ENCODE data around the gene CUEDC2.

The CUEDC2 gene

DNA sequence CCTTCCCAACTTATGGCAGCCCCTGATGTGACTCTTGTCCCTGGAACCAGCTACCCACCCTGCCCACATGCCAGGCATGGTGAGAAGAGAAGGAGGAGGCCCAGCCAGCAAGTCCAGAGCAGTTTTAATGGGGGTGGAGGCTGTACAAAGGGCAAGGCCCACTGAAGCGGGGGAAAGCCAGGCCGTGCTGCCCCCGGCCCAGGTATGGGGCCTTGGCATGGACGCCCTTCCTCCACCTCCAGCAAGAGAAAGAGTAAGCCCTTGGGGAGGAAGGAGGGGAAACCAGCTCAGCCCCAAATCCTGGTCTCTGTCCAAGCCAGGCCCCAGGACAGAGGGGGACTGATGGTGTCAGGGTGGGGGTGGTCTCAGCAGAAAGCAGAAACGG lies 29.9 kb downstream of the CUEDC2 start:
- Histone ChIP-seq H3K27me3 (ENCODE audit: insufficient read depth, low read length) (peaks cover under 1% of the 10 kb centered on the region), H2BK12ac (ENCODE audit: low read length) (peak overlapping the region; percentile 93), H4K8ac (ENCODE audit: low read depth, low read length) (peak overlapping the region; percentile 37), H2BK5ac (ENCODE audit: low read depth, low read length, poor library complexity) (peak overlapping the region; percentile 44), H3K4me1 (ENCODE audit: control insufficient read depth in 1 of 2, insufficient read depth in 2 of 2, low read length in 2 of 2) (peaks cover 22 to 23% of the 10 kb centered on the region in 2 experiments), H3K9me3 (ENCODE audit: insufficient read depth, low read depth, low read length) (peaks cover 3% of the 10 kb centered on the region), H3K27ac (ENCODE audit: low read depth, low read length) (peak overlapping the region; percentile 62), H2AK5ac (ENCODE audit: low read length) (peak overlapping the region; percentile 92), H2BK120ac (ENCODE audit: insufficient read depth, low read length, poor library complexity) (peak overlapping the region; percentile 88), H3K79me2 (ENCODE audit: control insufficient read depth, insufficient read depth, low read length, poor library complexity) (peaks cover 3% of the 10 kb centered on the region), H3K4ac (ENCODE audit: low read depth, low read length) (peak overlapping the region; percentile 18), H3K4me2 (ENCODE audit: low read length) (no peak overlapping the region), H3K9ac (ENCODE audit: low read length) (no peak overlapping the region), H3K23ac (ENCODE audit: low read length) (no peak overlapping the region), H3K18ac (ENCODE audit: low read length) (peak overlapping the region; percentile 51), H4K91ac (ENCODE audit: low read depth, low read length) (peak overlapping the region; percentile 89), H4K12ac (ENCODE audit: low read depth, low read length) (no peak overlapping the region), H3K79me1 (ENCODE audit: low read length) (peaks cover 17% of the 10 kb centered on the region), H3K14ac (ENCODE audit: low read length) (peak overlapping the region; percentile 88), H3K36me3 (ENCODE audit: control insufficient read depth in 1 of 2, insufficient read depth in 2 of 2, low read length in 2 of 2) (peaks cover 22 to 27% of the 10 kb centered on the region in 2 experiments), H2AFZ (ENCODE audit: insufficient read depth, low read length, poor library complexity) (no peak overlapping the region), H3K4me3 (ENCODE audit: low read depth, low read length) (no peak overlapping the region)
- DNase-seq = no peak
- no CpG with 5 or more reads among the region's 5 CpGs for WGBS (ENCODE audit: extremely low coverage, insufficient coverage, insufficient read length)

- Histone ChIP-seq H3K27ac (ENCODE audit: low read depth, low read length) (peak overlapping the region; percentile 62), H3K36me3 (ENCODE audit: control insufficient read depth in 1 of 2, insufficient read depth in 2 of 2, low read length in 2 of 2) (peaks cover 24 to 29% of the 10 kb centered on the region in 2 experiments), H4K91ac (ENCODE audit: low read depth, low read length) (peak overlapping the region; percentile 89), H3K27me3 (ENCODE audit: insufficient read depth, low read length) (no peaks in the 10 kb centered on the region), H3K4me2 (ENCODE audit: low read length) (peak overlapping the region; percentile 46), H3K4ac (ENCODE audit: low read depth, low read length) (peak overlapping the region; percentile 38), H3K18ac (ENCODE audit: low read length) (peak overlapping the region; percentile 51), H3K4me1 (ENCODE audit: control insufficient read depth in 1 of 2, insufficient read depth in 2 of 2, low read length in 2 of 2) (peaks cover 22 to 23% of the 10 kb centered on the region in 2 experiments), H2BK12ac (ENCODE audit: low read length) (peak overlapping the region; percentile 93), H3K79me1 (ENCODE audit: low read length) (peaks cover 17% of the 10 kb centered on the region), H2BK5ac (ENCODE audit: low read depth, low read length, poor library complexity) (peak overlapping the region; percentile 44), H3K9ac (ENCODE audit: low read length) (no peak overlapping the region), H3K79me2 (ENCODE audit: control insufficient read depth, insufficient read depth, low read length, poor library complexity) (peaks cover 3% of the 10 kb centered on the region), H3K9me3 (ENCODE audit: insufficient read depth, low read depth, low read length) (peaks cover 3% of the 10 kb centered on the region), H2BK120ac (ENCODE audit: insufficient read depth, low read length, poor library complexity) (peak overlapping the region; percentile 88), H4K12ac (ENCODE audit: low read depth, low read length) (no peak overlapping the region), H4K8ac (ENCODE audit: low read depth, low read length) (peak overlapping the region; percentile 23), H2AK5ac (ENCODE audit: low read length) (peak overlapping the region; percentile 40), H2AFZ (ENCODE audit: insufficient read depth, low read length, poor library complexity) (no peak overlapping the region), H3K23ac (ENCODE audit: low read length) (no peak overlapping the region), H3K4me3 (ENCODE audit: low read depth, low read length) (no peak overlapping the region), H3K14ac (ENCODE audit: low read length) (peak overlapping the region; percentile 88)
- DNase-seq = peak; percentile 91 to 96
- whole genome bisulfite sequencing (ENCODE audit: extremely low coverage, insufficient coverage, insufficient read length) = no CpG with 5 or more reads among the region's 18 CpGs
These were observed 30.5 kb downstream of the CUEDC2 start for GRCh38 chr10:102401735-102402511.

GRCh38 chr10:102401342-102401654 lies 31.1 kb downstream of the CUEDC2 start:
- WGBS (ENCODE audit: extremely low coverage, insufficient coverage, insufficient read length) = no CpG with 5 or more reads among the region's 8 CpGs
- H4K91ac ChIP-seq (ENCODE audit: low read depth, low read length) = peak overlapping the region; percentile 53
- H2BK120ac ChIP-seq (ENCODE audit: insufficient read depth, low read length, poor library complexity) = peak overlapping the region; percentile 78
- peak overlapping the region; percentile 22 for H3K18ac ChIP-seq (ENCODE audit: low read length)
- H3K79me1 ChIP-seq (ENCODE audit: low read length) = peaks cover 17% of the 10 kb centered on the region
- H3K27ac ChIP-seq (ENCODE audit: low read depth, low read length) = peak overlapping the region; percentile 62
- H3K4me2 ChIP-seq (ENCODE audit: low read length) = peak overlapping the region; percentile 46
- H3K36me3 ChIP-seq (ENCODE audit: control insufficient read depth in 1 of 2, insufficient read depth in 2 of 2, low read length in 2 of 2) = peaks cover 29 to 30% of the 10 kb centered on the region in 2 experiments
- peaks cover 28% of the 10 kb centered on the region in 2 experiments for H3K4me1 ChIP-seq (ENCODE audit: control insufficient read depth in 1 of 2, insufficient read depth in 2 of 2, low read length in 2 of 2)
- H3K9ac ChIP-seq (ENCODE audit: low read length) = no peak overlapping the region
- H3K14ac ChIP-seq (ENCODE audit: low read length) = peak overlapping the region; percentile 10
- no peak overlapping the region for H4K8ac ChIP-seq (ENCODE audit: low read depth, low read length)
- H3K9me3 ChIP-seq (ENCODE audit: insufficient read depth, low read depth, low read length) = peaks cover 3% of the 10 kb centered on the region
- H3K79me2 ChIP-seq (ENCODE audit: control insufficient read depth, insufficient read depth, low read length, poor library complexity) = peaks cover 3% of the 10 kb centered on the region
- peak overlapping the region; percentile 40 for H2AK5ac ChIP-seq (ENCODE audit: low read length)
- no peak overlapping the region for H4K12ac ChIP-seq (ENCODE audit: low read depth, low read length)
- DNase-seq = peak in 1 of 2 donors; percentile 33
- peak overlapping the region; percentile 93 for H2BK12ac ChIP-seq (ENCODE audit: low read length)
- H2AFZ ChIP-seq (ENCODE audit: insufficient read depth, low read length, poor library complexity) = no peak overlapping the region
- H3K4ac ChIP-seq (ENCODE audit: low read depth, low read length) = peak overlapping the region; percentile 38
- no peaks in the 10 kb centered on the region for H3K27me3 ChIP-seq (ENCODE audit: insufficient read depth, low read length)
- no peak overlapping the region for H3K4me3 ChIP-seq (ENCODE audit: low read depth, low read length)
- peak overlapping the region; percentile 23 for H2BK5ac ChIP-seq (ENCODE audit: low read depth, low read length, poor library complexity)
- H3K23ac ChIP-seq (ENCODE audit: low read length) = no peak overlapping the region

DNA sequence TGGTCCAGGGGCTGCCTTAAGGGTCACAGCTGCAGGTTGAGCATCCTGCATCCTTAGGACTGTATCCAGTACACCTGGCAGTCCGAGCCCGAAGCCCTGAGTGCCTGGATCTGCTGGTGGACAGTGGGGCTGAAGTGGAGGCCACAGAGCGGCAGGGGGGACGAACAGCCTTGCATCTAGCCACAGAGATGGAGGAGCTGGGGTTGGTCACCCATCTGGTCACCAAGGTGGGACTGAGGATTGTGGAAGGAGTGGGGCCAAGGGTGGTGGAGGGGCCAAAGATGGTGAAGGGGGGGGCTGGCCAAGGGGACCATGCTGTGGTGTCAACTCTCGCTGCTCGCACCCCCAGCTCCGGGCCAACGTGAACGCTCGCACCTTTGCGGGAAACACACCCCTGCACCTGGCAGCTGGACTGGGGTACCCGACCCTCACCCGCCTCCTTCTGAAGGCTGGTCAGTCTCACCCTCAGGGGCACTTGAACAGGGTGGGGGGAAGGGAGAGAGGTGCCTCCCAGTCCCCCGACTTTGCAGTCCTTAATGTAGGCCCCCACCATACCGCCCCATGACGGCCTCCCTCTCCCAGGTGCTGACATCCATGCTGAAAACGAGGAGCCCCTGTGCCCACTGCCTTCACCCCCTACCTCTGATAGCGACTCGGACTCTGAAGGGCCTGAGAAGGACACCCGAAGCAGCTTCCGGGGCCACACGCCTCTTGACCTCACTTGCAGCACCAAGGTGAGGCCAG lies 31.6 kb downstream of the CUEDC2 start:
- peaks cover 33 to 34% of the 10 kb centered on the region in 2 experiments for H3K4me1 ChIP-seq (ENCODE audit: control insufficient read depth in 1 of 2, insufficient read depth in 2 of 2, low read length in 2 of 2)
- no peak overlapping the region for H3K4ac ChIP-seq (ENCODE audit: low read depth, low read length)
- H3K23ac ChIP-seq (ENCODE audit: low read length) = no peak overlapping the region
- H2AK5ac ChIP-seq (ENCODE audit: low read length) = peak overlapping the region; percentile 40
- no peak overlapping the region for H3K27ac ChIP-seq (ENCODE audit: low read depth, low read length)
- H3K9ac ChIP-seq (ENCODE audit: low read length) = no peak overlapping the region
- H3K79me2 ChIP-seq (ENCODE audit: control insufficient read depth, insufficient read depth, low read length, poor library complexity) = peaks cover 5% of the 10 kb centered on the region
- no peak overlapping the region for H4K12ac ChIP-seq (ENCODE audit: low read depth, low read length)
- no CpG with 5 or more reads among the region's 22 CpGs for WGBS (ENCODE audit: extremely low coverage, insufficient coverage, insufficient read length)
- H2BK5ac ChIP-seq (ENCODE audit: low read depth, low read length, poor library complexity) = no peak overlapping the region
- no peak for DNase-seq
- peaks cover 3% of the 10 kb centered on the region for H3K9me3 ChIP-seq (ENCODE audit: insufficient read depth, low read depth, low read length)
- peak overlapping the region; percentile 10 for H3K14ac ChIP-seq (ENCODE audit: low read length)
- H3K4me2 ChIP-seq (ENCODE audit: low read length) = no peak overlapping the region
- no peak overlapping the region for H4K8ac ChIP-seq (ENCODE audit: low read depth, low read length)
- no peak overlapping the region for H3K4me3 ChIP-seq (ENCODE audit: low read depth, low read length)
- H3K79me1 ChIP-seq (ENCODE audit: low read length) = peaks cover 19% of the 10 kb centered on the region
- H3K27me3 ChIP-seq (ENCODE audit: insufficient read depth, low read length) = no peaks in the 10 kb centered on the region
- peak overlapping the region; percentile 93 for H2BK12ac ChIP-seq (ENCODE audit: low read length)
- peak overlapping the region; percentile 78 for H2BK120ac ChIP-seq (ENCODE audit: insufficient read depth, low read length, poor library complexity)
- no peak overlapping the region for H2AFZ ChIP-seq (ENCODE audit: insufficient read depth, low read length, poor library complexity)
- H4K91ac ChIP-seq (ENCODE audit: low read depth, low read length) = peak overlapping the region; percentile 53
- peak overlapping the region; percentile 22 for H3K18ac ChIP-seq (ENCODE audit: low read length)
- H3K36me3 ChIP-seq (ENCODE audit: control insufficient read depth in 1 of 2, insufficient read depth in 2 of 2, low read length in 2 of 2) = peaks cover 29 to 30% of the 10 kb centered on the region in 2 experiments

Measured in trophoblast cell (in vitro differentiated cells and primary cell).